Measurements from ENCODE around the gene KRI1.

The KRI1 gene

GRCh38 chr19:10518444-10519361 is 47.1 kb downstream of the KRI1 start:
- no peak for DNase-seq (ENCODE audit: low read depth, low spot score)
- CTCF ChIA-PET, result interaction anchor here (1.1 to 3.6 kb wide), 4 partner anchors 10 to 126 kb away, joined by 3 to 14 read pairs (median 8); no protein-coding TSS in a partner anchor
- H3K4me3 ChIP-seq (ENCODE audit: low read depth, low read length), result no peak overlapping the region
- POLR2A ChIA-PET, result no interaction called here
- TF ChIP-seq, protein P1, sequence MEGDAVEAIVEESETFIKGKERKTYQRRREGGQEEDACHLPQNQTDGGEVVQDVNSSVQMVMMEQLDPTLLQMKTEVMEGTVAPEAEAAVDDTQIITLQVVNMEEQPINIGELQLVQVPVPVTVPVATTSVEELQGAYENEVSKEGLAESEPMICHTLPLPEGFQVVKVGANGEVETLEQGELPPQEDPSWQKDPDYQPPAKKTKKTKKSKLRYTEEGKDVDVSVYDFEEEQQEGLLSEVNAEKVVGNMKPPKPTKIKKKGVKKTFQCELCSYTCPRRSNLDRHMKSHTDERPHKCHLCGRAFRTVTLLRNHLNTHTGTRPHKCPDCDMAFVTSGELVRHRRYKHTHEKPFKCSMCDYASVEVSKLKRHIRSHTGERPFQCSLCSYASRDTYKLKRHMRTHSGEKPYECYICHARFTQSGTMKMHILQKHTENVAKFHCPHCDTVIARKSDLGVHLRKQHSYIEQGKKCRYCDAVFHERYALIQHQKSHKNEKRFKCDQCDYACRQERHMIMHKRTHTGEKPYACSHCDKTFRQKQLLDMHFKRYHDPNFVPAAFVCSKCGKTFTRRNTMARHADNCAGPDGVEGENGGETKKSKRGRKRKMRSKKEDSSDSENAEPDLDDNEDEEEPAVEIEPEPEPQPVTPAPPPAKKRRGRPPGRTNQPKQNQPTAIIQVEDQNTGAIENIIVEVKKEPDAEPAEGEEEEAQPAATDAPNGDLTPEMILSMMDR (IDR thresholded peaks at IDR 0.05; ENCODE audit: insufficient read depth, low read length, missing control alignments), result no peak

DNA sequence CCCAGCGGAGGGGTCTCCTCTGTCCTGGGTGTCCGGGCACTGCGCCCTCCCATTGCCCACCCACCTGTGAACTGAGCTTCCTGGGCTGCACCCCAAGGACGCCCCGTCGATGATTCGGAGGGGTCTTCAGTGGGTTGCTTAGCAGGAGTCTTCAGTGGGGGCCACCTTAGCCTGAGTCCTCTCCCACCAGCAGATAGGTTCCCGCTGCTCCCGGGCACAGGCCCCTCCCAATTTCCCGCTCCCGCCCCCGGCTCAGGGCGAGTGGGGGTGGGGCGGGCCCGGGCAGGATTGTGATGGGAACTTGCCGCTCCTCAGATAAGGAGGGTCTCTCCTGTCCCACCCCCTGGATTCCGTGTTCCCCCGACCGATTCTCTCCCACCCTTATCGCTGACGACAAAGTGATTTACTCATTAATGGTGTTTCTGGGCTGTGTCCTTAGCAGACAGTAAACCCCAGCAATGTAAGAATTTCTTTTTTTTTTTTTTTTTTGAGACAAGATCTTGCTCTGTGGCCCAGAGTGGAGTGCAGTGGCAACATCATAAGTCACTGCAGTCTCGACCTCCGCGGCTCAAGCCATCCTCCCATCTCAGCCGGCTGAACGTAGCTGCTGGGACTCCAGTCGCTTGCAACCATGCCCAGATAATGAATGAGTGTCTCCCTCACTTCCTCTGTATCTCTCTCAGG is 47.9 kb downstream of the KRI1 start:
- TF ChIP-seq, protein P1 (IDR thresholded peaks at IDR 0.05; ENCODE audit: insufficient read depth, low read length, missing control alignments), result no peak
- ChIA-PET CTCF (interaction anchor here (1.1 to 3.6 kb wide), 4 partner anchors 10 to 127 kb away, joined by 4 to 14 read pairs (median 10); no protein-coding TSS in a partner anchor), POLR2A (interaction anchor here (0.7 kb wide), 1 partner anchor 52 kb away, joined by 3 read pairs; no protein-coding TSS in a partner anchor)
- H3K4me3 ChIP-seq (ENCODE audit: low read depth, low read length), result peak overlapping the region; percentile 55
- no peak for DNase-seq (ENCODE audit: low read depth, low spot score)

DNA sequence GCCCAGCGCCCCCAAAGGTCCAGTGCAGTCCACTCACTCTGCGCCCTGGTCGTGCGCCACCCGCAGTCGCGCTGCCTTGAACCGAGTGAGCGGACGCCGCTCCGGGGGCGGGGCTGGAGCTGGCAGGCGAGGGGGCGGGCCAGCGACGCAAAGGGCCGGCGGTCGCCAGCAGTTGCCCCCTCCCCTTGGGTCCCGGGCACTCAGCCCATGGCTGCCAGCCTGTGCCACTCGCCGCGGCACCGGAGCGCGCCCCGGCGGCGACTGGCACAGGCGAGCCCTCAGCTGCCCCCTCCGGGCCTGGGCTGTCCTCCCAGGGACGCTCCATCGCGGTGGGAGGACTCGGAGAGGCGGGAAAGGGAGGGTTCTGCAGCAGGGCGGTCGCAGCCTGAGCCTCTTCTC is 48.5 kb downstream of the KRI1 start, which contains the start of gene S1PR5:
S1PR5 (minus strand) TSS at position 87 of the 399 bp plus-strand sequence. CDS start 2,436 bp downstream, outside the sequence.
- ChIA-PET CTCF (interaction anchor here (0.7 to 3.6 kb wide), 7 partner anchors 9 to 200 kb away, joined by 3 to 14 read pairs (median 5); partner anchors contain the start of gene DNM2), POLR2A (interaction anchor here (0.7 kb wide), 1 partner anchor 52 kb away, joined by 3 read pairs; no protein-coding TSS in a partner anchor)
- TF ChIP-seq, protein P1 (IDR thresholded peaks at IDR 0.05; ENCODE audit: insufficient read depth, low read length, missing control alignments), result no peak
- peak within 1 kb of the TSS; percentile 55 for H3K4me3 ChIP-seq (ENCODE audit: low read depth, low read length)
- DNase-seq (ENCODE audit: low read depth, low spot score), result no peak

GRCh38 chr19:10516671-10517286 is 49.0 kb downstream of the KRI1 start:
- ChIA-PET POLR2A (interaction anchor here (0.7 kb wide), 1 partner anchor 53 kb away, joined by 3 read pairs; no protein-coding TSS in a partner anchor), CTCF (interaction anchor here (0.7 to 3.6 kb wide), 6 partner anchors 8 to 201 kb away, joined by 3 to 14 read pairs (median 6); partner anchors contain the start of gene DNM2)
- H3K4me3 ChIP-seq (ENCODE audit: low read depth, low read length), result peak overlapping the region; percentile 55
- TF ChIP-seq, protein P1 (IDR thresholded peaks at IDR 0.05; ENCODE audit: insufficient read depth, low read length, missing control alignments), result no peak
- no peak for DNase-seq (ENCODE audit: low read depth, low spot score)

- ChIA-PET CTCF (interaction anchor here (1.3 to 3.6 kb wide), 3 partner anchors 10 to 202 kb away, joined by 3 to 14 read pairs (median 5); partner anchors contain the start of gene DNM2), POLR2A (no interaction called here)
- TF ChIP-seq, protein P1 (IDR thresholded peaks at IDR 0.05; ENCODE audit: insufficient read depth, low read length, missing control alignments), result no peak
- H3K4me3 ChIP-seq (ENCODE audit: low read depth, low read length), result no peak overlapping the region
- no peak for DNase-seq (ENCODE audit: low read depth, low spot score)
Measured at GRCh38 chr19:10516064-10516385, 49.8 kb downstream of the KRI1 start.

Data from AG04449 (cell line).